HG02623 (cell line): ENCODE data around the gene GCLC.

ENCODE experiments used
- ATAC-seq: cut with Tn5 transposase; IDR thresholded peaks from one replicate; pipeline ENCODE4 v1.9.1; 2021; ENCODE audit warnings: moderate library complexity; ENCODE audit not compliant: unreplicated experiment

GCLC gene

DNA sequence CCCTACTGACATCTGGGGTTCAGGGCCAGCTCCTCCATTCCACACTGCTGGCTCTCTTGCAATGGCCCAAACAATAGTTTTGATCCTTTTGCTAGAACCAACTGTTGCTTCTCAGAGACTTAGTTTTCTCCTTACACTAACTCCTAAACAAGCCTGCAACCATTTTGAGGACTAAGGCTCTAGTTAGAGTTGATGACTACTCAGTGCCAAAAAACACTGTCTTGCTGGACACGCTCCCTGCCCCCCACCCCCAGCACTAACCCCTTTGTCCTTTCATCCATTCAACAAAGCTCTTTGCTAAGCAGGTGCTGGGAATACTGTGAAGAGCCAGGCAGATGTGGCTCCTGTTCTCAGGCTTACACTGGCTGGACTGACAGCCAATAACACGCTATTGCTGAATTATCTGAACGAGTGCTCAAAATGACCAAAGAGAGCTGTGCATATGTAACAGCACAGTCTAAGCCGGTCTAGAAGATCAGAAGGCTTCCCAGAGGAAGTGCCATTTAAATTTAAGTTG is 17.6 kb downstream of the GCLC start:
- no peak for ATAC-seq

DNA sequence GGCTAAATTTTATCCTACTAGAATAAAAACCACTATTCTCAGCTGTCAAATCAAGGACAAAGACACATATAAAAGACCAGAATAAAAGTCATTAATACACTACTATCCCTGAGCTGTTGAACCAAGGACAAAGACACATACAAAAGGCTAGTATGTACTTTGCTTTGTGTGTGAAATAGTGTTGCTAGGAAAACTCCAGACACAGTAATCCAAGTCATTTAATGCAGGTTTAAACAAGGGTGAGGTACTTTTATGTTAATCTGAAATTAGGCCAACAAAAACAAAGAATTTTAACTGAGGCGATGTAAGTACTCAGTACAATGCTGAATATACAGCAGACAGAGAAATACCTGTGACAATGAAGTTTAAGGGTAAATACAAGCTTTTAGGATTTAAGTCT is 18.9 kb downstream of the GCLC start:
- ATAC-seq, result no peak

DNA sequence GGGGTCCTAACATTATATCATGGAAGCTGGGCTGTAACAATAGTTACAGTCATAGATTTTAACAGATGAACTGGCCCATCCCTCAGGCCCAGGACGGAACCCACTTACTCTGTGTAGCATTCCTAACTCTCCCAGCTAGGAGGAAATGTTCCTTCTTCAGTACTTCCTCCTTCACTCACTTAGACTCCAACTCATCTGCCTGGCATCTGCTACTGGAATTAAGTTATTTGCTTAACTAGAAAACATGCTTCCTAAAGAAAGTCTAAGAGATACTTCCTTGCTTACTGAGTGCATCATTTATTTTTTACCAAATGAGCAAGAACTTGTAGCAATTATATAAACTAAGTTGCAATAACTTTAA is 20.5 kb downstream of the GCLC start:
- no peak for ATAC-seq

DNA sequence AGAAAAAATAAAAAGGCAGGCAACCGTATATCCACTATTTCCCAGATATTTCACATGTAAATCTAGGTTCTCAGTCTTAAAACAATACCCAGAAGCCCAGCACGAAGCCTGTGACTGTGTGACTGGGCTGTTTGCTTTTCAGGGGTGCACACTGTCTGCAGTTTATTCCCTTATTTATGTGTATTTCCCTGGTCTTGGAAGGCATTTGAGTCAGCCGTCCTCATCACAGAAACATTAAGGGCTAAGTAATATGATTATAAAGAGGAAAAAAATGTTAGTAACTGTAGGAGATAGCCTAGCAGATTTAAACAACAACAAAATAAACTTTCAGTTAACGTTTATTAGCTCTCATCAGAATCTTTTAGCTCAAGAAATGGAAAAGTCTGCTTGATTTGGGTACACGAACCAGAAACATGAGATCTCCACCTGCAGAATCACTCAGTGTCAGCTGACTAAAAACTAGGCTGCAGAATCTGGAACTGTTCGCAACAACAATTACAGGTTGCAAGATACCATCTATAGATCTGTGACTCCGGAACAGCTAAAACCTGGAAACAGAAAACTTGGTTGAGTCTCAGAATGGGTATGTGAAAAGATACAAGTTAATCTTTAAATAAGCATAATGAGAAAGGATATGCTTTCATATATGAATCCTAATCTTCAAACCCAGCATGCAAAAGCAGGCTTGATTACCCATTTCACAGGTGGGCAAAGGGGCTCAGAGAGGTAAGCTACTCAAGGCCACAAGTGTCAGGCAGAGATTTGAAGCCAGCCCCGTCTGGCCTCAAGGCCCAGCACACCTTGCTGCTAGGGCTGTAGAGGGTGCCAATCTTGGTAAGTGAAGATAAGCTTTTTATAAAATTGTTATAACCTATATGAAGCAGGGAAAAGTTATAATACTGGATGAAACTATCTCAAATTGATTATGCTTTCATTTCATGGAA is 21.1 kb downstream of the GCLC start:
- no peak for ATAC-seq

DNA sequence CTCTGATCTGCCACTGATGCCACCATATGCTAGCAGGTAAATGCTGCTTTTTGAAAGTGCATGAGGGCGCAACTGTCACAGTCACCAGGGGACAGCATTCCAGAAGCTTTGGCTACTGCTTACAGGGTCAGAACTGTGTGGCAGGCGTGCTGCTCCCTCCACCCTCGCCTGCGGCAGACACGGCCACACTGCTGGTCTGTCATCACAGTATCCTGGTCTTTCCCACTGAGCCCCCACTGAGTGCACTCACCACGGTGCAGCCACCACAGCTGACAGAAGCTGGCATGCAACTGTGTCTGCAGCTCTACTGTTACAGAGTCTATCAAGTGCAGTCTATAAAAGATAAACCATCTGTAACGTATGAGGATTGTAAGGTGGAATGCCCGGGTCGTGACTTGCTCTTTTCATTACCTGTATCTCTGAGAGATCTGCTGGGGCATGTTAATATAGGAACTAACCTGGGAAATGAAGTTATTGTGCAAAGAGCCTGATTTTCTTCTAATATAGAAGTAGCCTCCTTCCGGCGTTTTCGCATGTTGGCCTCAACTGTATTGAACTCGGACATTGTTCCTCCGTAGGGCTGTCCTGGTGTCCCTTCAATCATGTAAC is 24.5 kb downstream of the GCLC start:
- ATAC-seq, result no peak

DNA sequence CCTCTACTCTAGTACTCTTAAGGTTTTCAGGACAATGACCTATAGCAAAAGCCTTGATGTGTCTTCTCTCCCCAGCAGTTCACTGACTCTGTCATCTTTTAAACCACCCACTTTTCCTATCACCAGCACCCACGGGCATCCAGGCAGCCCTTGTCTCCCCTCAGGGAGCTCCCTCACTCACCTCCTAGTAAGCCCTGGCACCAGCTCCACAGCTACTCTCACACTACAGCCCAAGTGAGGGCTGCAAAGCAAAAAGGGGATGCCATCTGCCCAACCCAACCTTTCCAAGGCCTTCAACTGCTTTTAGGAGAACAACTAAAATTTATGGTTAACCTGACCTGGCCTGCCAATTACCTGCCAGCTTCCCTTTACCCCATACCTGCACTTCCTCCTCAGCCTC is 26.0 kb downstream of the GCLC start:
- ATAC-seq, result no peak

DNA sequence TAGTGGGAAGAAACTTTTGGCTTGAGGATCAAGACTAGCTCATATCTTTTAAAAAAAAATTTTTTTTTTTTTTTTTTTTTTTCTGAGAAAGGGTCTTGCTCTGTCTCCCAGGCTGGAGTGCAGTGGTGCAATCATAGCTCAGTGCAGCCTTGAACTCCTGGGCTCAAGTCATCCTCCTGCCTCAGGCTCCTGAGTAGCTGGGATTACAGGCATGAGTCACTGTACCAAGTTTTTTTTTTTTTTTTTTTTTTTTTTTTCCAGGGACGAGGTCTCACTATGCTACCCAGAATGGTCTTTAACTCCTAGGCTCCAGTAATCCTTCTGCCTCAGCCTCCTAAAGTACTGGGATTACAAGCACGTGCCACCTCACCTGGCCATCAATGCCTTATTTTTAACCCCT is 27.9 kb downstream of the GCLC start:
- ATAC-seq, result no peak

DNA sequence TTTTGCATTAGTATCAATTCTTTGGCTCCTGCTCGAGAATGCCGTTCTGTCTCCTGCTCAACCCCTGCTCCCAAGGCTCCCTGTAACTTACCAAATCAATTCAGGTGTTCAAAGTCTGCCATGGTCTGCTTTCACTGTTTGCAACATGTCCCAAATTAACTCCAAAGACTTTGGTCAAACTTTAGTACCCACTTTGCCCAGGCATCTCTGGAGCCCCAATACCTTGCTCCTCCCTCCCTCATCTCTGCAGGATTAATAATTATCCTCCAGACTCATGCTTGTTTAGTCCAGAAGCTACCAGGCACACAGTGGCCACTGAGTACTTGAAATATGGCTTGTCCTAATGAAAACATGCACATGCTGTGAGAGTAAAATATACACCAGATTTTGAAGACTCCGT is 30.2 kb downstream of the GCLC start:
- no peak for ATAC-seq

DNA sequence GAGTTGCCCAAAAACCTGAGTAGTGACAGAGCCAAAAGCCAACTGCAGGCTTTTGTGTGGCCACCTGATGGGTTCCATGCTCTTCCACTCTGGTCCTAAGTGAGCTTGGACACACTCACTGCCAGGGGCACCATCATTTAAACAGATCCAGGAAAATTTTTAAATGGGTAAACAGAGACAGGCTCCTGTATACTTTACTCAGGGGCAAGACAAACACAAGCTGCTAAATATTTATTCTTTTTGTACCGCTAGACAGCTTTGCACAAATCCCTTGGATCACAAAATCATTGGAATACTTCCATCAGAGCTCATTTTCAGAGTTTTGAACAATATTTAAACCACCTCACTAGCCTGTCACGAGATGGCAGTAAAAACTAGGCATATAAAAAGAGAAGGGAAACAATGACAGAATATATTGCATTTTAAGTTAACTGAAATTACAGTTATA is 31.4 kb downstream of the GCLC start:
- ATAC-seq, result no peak

DNA sequence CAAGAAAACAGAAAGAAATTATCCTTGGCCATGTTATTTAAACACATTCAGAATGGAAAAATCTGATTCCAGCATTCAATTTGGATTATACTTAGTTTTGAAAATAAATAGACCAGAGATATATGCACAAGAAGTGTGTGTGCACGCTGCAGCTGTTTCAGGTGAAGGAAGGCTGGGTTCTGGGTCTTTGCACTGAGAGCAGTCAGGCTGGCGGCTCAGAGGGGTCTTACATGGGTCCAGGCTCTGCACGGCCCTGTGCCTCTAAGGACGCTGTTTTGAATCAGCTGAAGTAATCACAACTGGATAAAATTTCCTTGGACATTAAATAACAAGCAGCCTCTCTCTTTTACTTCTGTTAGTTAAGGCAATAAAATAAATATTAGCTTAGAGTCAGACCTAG is 31.8 kb downstream of the GCLC start:
- ATAC-seq, result no peak

DNA sequence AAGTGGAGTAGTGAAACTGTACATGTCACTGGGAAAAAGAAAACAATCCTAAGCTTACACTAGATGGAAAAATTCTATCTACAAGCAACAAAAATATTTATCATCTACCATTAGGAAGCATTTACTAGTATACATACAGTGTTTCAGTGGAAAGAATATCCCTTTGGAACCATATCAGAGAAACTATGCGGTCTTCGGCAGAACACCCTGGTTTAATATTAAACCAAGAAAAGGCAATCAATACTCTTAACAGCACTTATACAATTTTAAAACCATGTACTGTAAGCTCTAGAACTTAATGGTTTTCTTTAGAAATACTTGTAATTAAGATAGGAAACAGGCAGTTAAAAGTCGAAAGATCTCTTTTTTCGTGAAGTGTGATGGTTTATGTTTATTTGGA is 32.3 kb downstream of the GCLC start:
- no peak for ATAC-seq

DNA sequence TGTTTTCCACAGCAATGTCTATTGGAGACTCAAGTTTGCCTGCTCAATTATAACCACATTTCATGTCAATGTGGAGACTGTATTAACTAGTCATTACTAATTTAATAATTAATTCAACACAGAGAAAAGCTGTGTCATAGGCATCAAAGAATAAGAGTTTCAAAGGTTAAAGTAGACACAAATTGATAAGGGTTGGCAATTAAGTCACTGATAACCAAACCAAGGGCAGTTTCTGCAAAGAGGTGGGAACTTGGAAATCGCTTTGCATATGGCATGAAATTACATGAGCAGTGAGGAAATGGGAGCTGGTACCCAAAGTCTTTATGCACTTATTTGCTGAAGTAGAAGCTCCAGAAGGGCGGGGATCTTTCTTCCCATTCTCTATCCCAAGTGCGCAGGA is 34.2 kb downstream of the GCLC start:
- ATAC-seq, result no peak

DNA sequence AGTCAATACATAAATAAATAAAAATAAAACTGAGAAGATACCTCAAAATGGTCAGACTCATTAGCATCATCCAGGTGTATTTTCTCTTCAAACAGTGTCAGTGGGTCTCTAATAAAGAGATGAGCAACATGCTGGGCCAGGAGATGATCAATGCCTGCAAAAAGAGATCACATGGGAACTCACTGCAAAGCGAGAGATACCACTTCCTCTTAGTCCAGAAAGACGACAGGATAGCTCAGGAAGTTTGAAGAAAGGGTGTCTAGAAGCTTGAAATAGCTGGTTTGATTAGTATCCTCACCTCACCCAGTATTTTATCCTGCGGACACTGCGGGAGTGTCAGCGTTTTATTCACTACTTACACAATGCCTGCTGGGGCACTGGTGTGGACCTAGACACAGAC is 38.0 kb downstream of the GCLC start:
- ATAC-seq, result no peak

DNA sequence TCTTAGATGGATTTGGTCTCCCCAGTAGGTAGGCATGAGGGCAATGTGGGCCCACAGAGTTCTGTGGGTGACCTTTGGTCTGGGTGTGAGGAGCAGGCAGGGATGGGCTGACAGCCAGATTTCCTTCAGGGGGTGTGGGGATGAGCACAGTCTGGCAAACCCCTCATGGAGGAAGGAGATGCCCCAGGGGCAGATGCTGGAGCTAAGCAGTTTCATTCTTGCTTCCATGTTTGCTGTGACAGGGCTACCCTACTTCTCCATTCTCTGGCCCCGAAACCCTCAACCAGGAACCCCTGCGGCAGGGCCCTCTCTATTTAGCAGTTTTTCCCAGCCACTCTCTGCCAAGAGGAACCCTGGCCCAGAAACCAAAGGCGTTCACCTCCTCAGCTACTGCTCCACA is 40.4 kb downstream of the GCLC start:
- no peak for ATAC-seq

DNA sequence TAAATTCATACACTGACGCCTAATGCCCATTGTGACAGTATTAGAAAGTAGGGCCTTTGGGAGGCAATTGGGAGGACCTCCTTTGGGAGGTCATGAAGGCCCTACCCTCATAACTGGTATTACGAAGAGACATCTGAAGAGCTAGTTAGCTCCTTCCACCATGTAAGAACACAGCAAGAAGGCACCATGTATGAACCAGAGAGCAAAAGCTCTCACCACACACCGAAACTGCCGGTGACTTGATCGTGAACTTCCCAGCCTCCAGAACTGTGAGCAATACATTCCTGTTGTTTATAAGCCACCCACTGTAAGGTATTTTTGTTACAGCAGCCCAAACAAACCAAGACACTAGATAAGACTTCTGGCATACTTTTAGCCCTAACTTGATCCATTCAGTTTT is 41.8 kb downstream of the GCLC start:
- ATAC-seq, result no peak

DNA sequence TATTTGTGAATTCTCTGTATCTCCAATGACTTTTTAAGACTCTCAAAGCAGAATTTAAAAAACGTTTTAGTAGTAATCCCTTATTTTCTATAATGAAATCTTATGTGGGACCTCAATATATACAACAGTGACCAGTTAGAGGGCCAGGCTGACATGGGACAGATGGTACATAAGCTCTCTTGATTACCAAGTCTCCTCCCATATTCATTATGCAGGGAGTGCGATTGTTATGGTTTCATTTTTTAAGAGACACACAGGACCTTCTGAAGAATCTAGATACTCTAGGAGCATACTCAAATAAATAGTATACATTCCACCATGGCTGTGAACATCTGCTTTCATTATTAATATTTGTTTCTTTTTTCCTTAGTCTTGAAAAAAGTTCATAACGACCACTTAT is 43.5 kb downstream of the GCLC start:
- ATAC-seq, result no peak

DNA sequence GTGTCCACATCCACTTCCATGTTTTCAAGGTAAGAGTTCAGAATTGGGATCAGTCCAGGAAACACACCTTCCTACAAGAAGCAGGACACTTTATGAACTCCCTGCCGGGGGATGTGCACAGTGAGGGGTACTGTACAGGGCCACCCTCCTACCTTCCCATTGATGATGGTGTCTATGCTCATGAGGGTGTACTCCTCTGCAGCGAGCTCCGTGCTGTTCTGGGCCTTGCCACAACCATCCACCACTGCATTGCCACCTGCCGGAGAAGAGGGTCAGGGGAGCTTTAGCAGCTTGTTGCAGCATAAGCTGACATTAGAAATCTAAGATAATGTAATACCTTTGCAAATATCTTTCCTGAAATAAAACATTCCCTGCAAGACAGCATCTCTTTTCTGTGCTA is 44.8 kb downstream of the GCLC start:
- no peak for ATAC-seq

DNA sequence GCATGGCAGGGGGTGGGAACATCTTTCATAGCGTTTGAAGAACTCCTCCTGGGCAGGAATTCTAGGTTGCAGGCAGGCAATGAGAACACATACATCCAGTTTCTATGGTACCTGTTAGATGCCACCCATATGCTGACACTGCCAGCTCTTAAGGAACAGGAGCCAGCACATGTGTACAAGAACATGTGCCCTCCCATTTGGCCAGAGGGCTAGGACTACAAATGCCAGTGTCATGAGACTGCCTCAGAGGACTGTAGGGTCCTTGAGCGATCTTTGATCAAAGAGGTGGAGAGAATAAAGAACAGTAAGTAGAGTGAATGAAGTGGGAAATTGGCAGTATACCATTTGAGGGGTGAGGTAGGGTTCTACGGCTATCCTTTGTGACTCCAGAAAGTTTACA is 45.8 kb downstream of the GCLC start:
- ATAC-seq, result no peak

DNA sequence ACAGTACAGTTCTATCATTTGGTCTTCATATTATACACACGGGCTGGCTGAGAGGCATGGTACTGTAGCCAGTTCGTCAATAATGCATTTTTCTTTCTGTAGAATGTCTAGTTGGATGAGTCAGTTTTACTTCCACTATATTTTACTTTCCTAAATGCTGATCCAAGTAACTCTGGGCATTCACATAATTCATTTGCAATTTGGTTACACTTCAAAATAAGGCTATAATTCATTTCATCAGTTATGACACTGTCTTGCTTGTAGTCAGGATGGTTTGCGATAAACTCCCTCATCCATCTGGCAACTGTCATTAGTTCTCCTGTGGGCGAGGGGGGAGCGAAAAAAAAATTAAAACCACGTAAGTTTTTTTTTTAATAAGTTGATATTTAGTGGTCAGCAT is 46.3 kb downstream of the GCLC start:
- ATAC-seq, result no peak

DNA sequence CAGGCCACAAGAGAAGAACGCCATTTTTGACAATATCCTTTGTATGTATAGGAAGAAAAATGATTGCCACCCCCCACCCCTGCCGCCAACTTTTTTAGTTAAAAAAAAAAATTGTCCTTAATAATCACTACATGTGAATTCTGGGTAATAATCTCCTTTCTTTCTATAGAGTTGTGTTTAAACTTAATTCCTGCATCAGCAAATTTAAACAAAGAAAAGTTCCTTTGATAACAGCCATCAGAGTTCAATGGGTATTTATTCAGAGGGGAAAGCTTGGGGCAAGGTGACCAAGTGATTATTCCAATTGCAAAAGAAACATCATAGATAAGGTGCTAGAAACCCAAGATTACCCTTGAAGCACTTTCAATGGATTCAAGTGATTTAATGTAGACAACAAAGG is 47.0 kb downstream of the GCLC start:
- ATAC-seq, result no peak

DNA sequence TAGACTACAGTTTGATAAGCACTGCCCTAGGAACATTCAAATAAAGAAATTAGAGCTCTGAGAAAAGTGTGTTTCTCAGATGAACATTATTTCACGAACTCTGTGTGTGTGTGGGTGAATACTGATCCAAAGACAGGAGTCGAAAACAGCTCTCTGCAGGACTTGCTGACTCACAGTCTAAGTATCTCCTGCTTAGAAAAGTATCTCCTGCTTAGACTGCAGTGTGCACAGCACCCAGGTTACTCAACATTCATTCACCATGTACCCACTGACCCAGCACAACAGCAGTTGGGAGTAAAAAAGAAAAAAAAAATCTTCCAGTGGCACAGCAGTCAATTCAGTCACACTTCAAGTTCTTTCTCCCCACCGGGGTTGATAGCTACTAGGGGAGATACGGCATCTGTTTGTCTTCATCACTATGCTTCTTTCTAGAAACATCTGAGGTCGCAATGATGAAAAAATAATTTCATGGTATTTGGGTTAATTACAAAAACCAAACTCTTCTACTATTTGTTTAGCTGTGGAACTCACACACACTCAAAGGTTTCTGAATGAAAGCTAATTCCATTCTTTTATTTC is 48.0 kb downstream of the GCLC start:
- no peak for ATAC-seq
